Stimulated activated CD4-positive, alpha-beta T cell treated with anti-CD3 and anti-CD28 coated beads, TNF-alpha, amount 100 ng/mL, for 24 hours (primary cell): ENCODE results near the gene PELI1.

Experiments
- DNase-seq, 3 experiments: peaks; one replicate each; pipeline ENCODE4 v3.0.0-alpha.2; 2020; ENCODE audit warnings: low read depth in 3 of 3

The PELI1 gene

GRCh38 chr2:64144057-64145013 is at the start of gene PELI1:
Gene PELI1, minus strand, starts transcription at chr2:64144420. Its CDS starts 36,110 bp downstream, at chr2:64108310.
- DNase-seq, result peak; percentile 81 to 91 (median 88)

GRCh38 chr2:64193491-64193890 is 49.3 kb upstream of the PELI1 start:
- DNase-seq, result no peak

- no peak for DNase-seq
These were observed 48.5 kb upstream of the PELI1 start for GRCh38 chr2:64192664-64193105.

GRCh38 chr2:64192125-64192479 is 47.9 kb upstream of the PELI1 start:
- no peak for DNase-seq

GRCh38 chr2:64189586-64189985 is 45.4 kb upstream of the PELI1 start:
- DNase-seq, result no peak

- no peak for DNase-seq
These were observed 44.9 kb upstream of the PELI1 start for GRCh38 chr2:64189167-64189566.

GRCh38 chr2:64186699-64187605 is 42.7 kb upstream of the PELI1 start:
- DNase-seq, result no peak

GRCh38 chr2:64179582-64180321 is 35.5 kb upstream of the PELI1 start:
- no peak for DNase-seq

- no peak for DNase-seq
These were observed 33.1 kb upstream of the PELI1 start for GRCh38 chr2:64177315-64177714.

GRCh38 chr2:64175419-64176197 is 31.4 kb upstream of the PELI1 start:
- no peak for DNase-seq

- no peak for DNase-seq
These were observed 29.2 kb upstream of the PELI1 start for GRCh38 chr2:64173156-64174135.

- no peak for DNase-seq
These were observed 24.5 kb upstream of the PELI1 start for GRCh38 chr2:64168756-64169155.

- no peak for DNase-seq
These were observed 24.0 kb upstream of the PELI1 start for GRCh38 chr2:64168201-64168600.

GRCh38 chr2:64166637-64167420 is 22.6 kb upstream of the PELI1 start:
- DNase-seq, result no peak

- no peak for DNase-seq
These were observed 22.0 kb upstream of the PELI1 start for GRCh38 chr2:64166212-64166611.

GRCh38 chr2:64165706-64166105 is 21.5 kb upstream of the PELI1 start:
- no peak for DNase-seq

GRCh38 chr2:64164629-64165028 is 20.4 kb upstream of the PELI1 start:
- DNase-seq, result no peak

GRCh38 chr2:64162516-64162915 is 18.3 kb upstream of the PELI1 start:
- DNase-seq, result no peak

- no peak for DNase-seq
These were observed 13.6 kb upstream of the PELI1 start for GRCh38 chr2:64157792-64158191.
